Spleen (tissue), 11 donors: ENCODE measurements around the gene LPCAT1. TPM values are rescaled to one million over a fixed set of nuclear protein-coding genes. Genes with fewer than 3 reads are reported as not detected.

Experiments used
- DNase-seq: peaks from one replicate; pipeline ENCODE4 v3.0.0-alpha.2; 2020
- H3K27ac ChIP-seq, 8 donors: fragments of 200-600 bp; sonication (generic) in 7 of 8; 1 replicate in 4 of 8; 2 replicates in 4 of 8; pipeline versions ENCODE4 v1.5.0 to v1.8.0; 2016 to 2021; ENCODE audit warnings: inconsistent platforms in 4 of 8, mild to moderate bottlenecking in 4 of 8, moderate library complexity in 1 of 8
- H3K27me3 ChIP-seq, 7 donors: fragments of 200-600 bp; sonication (generic) in 6 of 7; replicated peaks in 1 of 7; 1 replicate in 4 of 7; 2 replicates in 3 of 7; pipeline versions ENCODE4 v1.5.0 to v1.8.0; 2016 to 2021; ENCODE audit warnings: inconsistent platforms in 3 of 7, mild to moderate bottlenecking in 1 of 7
- H3K36me3 ChIP-seq, 6 donors: fragments of 200-600 bp; sonication (generic) in 5 of 6; 1 replicate in 4 of 6; 2 replicates in 2 of 6; pipeline versions ENCODE4 v1.5.0 to v1.8.0; 2016 to 2021; ENCODE audit warnings: inconsistent platforms in 2 of 6
- H3K4me1 ChIP-seq, 6 donors: fragments of 200-600 bp; sonication (generic) in 5 of 6; 1 replicate in 3 of 6; 2 replicates in 3 of 6; pipeline versions ENCODE4 v1.5.0 to v1.8.0; 2016 to 2021; ENCODE audit warnings: inconsistent platforms in 3 of 6
- H3K4me3 ChIP-seq, 8 donors: fragments of 200-600 bp; sonication (generic) in 7 of 8; 1 replicate in 4 of 8; 2 replicates in 4 of 8; pipeline versions ENCODE4 v1.5.0 to v1.8.0; 2016 to 2021; ENCODE audit warnings: inconsistent platforms in 4 of 8, mild to moderate bottlenecking in 4 of 8, moderate library complexity in 2 of 8
- H3K9me3 ChIP-seq, 8 donors: fragments of 200-600 bp; sonication (generic) in 7 of 8; 1 replicate in 4 of 8; 2 replicates in 4 of 8; pipeline versions ENCODE4 v1.5.0 to v1.8.0; 2016 to 2021; ENCODE audit warnings: inconsistent platforms in 4 of 8
- POLR2A ChIP-seq, 3 donors: fragments of 450-650 bp; IDR thresholded peaks; one replicate each; pipeline ENCODE4 v1.5.1; 2017; ENCODE audit warnings: antibody characterized with exemption in 3 of 3, mild to moderate bottlenecking in 1 of 3
- POLR2AphosphoS5 ChIP-seq, 3 donors: sonication (generic); formaldehyde crosslinking; IDR thresholded peaks; one replicate each; pipeline ENCODE4 v1.5.1; 2017; ENCODE audit warnings: antibody characterized with exemption in 3 of 3
- WGBS, 5 donors: extraction: QIAGEN DNeasy Blood & Tissue Kit in 3 of 5; methylation state at CpG; one replicate each; pipeline versions ENCODE4 v1.1.5 to v1.1.7; 2013 to 2018; 5-methylcytosine and 5-hydroxymethylcytosine counted together
- intact Hi-C: fragments of 100-400 bp; cut with DNase I; formaldehyde crosslinking; loops from one replicate; pipeline ENCODE4 v1.15.0; 2023; ENCODE audit warnings: low total_unique reads
- polyA plus RNA-seq, 3 donors: library from polyadenylated mRNA; stranded (reverse); fragments of 200-250 nt; gene quantifications; one replicate each; pipeline ENCODE4 v1.2.1, GENCODE V29; 2013
- total RNA-seq, 7 donors: library from RNA; depleted of rRNA in 3 of 7; stranded (reverse); fragments of >200 nt in 3 of 7; fragmentation: NEBNext Ultra II Directional in 4 of 7; extraction: Animal tissue kit (Norgen Biotek cat#: 25700) in 4 of 7; gene quantifications; one replicate each; pipeline versions ENCODE4 v1.1.0 to v1.2.1, GENCODE V29; 2016 to 2021
- TF ChIP-seq, protein P1 (sequence below), 11 experiments: fragments of 200-600 bp in 7 of 11; fragments of 450-650 bp in 4 of 11; sonication (generic) in 4 of 11; IDR thresholded peaks in 8 of 11; conservative IDR thresholded peaks in 3 of 11; 1 replicate in 7 of 11; 2 replicates in 4 of 11; pipeline versions ENCODE4 v1.4.0 to v1.8.0; 2016 to 2021; ENCODE audit warnings: antibody characterized with exemption in 11 of 11, inconsistent platforms in 4 of 11, mild to moderate bottlenecking in 1 of 11
- donor health status: healthy with polysubstance abuse.
- donor health status: DM: no; HTN: no; CAD: no; lungs with moderate emphysema.
- donor health status: DM: no; HTN: no; CAD: no.
- donor health status: Bipolar disorder and iron deficiency.
- donor health status: healthy.
- donor health status: DM: no; HTN: no; CAD: no.
- donor health status: DM: yes; HTN: yes; CAD: no.

The LPCAT1 gene
- total and polyA plus RNA-seq, 10 donors: 52.2 to 322 (median 174) TPM

- Histone ChIP-seq H3K9me3 (no peaks in the 10 kb centered on the region), H3K4me1 (peaks cover 39 to 97% (median 74%) of the 10 kb centered on the region in 6 donors), H3K4me3 (no peak overlapping the region), H3K27me3 (no peaks in the 10 kb centered on the region), H3K36me3 (peaks cover 0 to 89% (median 47%) of the 10 kb centered on the region in 6 donors), H3K27ac (peak overlapping the region in 2 of 8 donors; percentile 18 to 86)
- intact Hi-C loops: no loop called here
- DNase-seq: peak; percentile 76
- WGBS, 5 donors: 84 to 97% (median 92%) methylated on average over 8 to 11 of the region's 11 CpGs
- TF ChIP-seq POLR2A (IDR thresholded peaks at IDR 0.05) (no peak), POLR2AphosphoS5 (IDR thresholded peaks at IDR 0.05) (peak in 1 of 3 donors; percentile 52)
- TF ChIP-seq, protein P1, sequence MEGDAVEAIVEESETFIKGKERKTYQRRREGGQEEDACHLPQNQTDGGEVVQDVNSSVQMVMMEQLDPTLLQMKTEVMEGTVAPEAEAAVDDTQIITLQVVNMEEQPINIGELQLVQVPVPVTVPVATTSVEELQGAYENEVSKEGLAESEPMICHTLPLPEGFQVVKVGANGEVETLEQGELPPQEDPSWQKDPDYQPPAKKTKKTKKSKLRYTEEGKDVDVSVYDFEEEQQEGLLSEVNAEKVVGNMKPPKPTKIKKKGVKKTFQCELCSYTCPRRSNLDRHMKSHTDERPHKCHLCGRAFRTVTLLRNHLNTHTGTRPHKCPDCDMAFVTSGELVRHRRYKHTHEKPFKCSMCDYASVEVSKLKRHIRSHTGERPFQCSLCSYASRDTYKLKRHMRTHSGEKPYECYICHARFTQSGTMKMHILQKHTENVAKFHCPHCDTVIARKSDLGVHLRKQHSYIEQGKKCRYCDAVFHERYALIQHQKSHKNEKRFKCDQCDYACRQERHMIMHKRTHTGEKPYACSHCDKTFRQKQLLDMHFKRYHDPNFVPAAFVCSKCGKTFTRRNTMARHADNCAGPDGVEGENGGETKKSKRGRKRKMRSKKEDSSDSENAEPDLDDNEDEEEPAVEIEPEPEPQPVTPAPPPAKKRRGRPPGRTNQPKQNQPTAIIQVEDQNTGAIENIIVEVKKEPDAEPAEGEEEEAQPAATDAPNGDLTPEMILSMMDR (IDR thresholded peaks at IDR 0.05 in 8 of 11, conservative IDR thresholded peaks at IDR 0.05 in 3 of 11): no peak
Observed at GRCh38 chr5:1510631-1511030, 13.1 kb downstream of the LPCAT1 start.

GRCh38 chr5:1510151-1510561 lies 13.6 kb downstream of the LPCAT1 start:
- Histone ChIP-seq H3K4me1 (peaks cover 41 to 97% (median 74%) of the 10 kb centered on the region in 6 donors), H3K27ac (peak overlapping the region in 2 of 8 donors; percentile 18 to 86), H3K4me3 (no peak overlapping the region), H3K36me3 (peaks cover 0 to 90% (median 47%) of the 10 kb centered on the region in 6 donors), H3K9me3 (no peaks in the 10 kb centered on the region), H3K27me3 (no peaks in the 10 kb centered on the region)
- no peak for TF ChIP-seq POLR2A (IDR thresholded peaks at IDR 0.05)
- no peak for TF ChIP-seq POLR2AphosphoS5 (IDR thresholded peaks at IDR 0.05)
- TF ChIP-seq, protein P1 (IDR thresholded peaks at IDR 0.05 in 8 of 11, conservative IDR thresholded peaks at IDR 0.05 in 3 of 11): no peak
- intact Hi-C loops: no loop called here
- 87 to 91% (median 89%) methylated on average over 18 of the region's 18 CpGs for WGBS, 5 donors
- peak; percentile 31 for DNase-seq

- TF ChIP-seq, protein P1 (IDR thresholded peaks at IDR 0.05 in 8 of 11, conservative IDR thresholded peaks at IDR 0.05 in 3 of 11): no peak
- peak in 2 of 3 donors; percentile 0 to 29 for TF ChIP-seq POLR2AphosphoS5 (IDR thresholded peaks at IDR 0.05)
- DNase-seq: peak; percentile 57
- WGBS, 5 donors: 89 to 92% (median 90%) methylated on average over 30 of the region's 30 CpGs
- H3K4me1 ChIP-seq: peaks cover 38 to 97% (median 74%) of the 10 kb centered on the region in 6 donors
- intact Hi-C loops: no loop called here
- H3K4me3 ChIP-seq: no peak overlapping the region
- peaks cover 0 to 84% (median 47%) of the 10 kb centered on the region in 6 donors for H3K36me3 ChIP-seq
- peak overlapping the region in 1 of 8 donors; percentile 3 for H3K27ac ChIP-seq
- no peaks in the 10 kb centered on the region for H3K27me3 ChIP-seq
- no peaks in the 10 kb centered on the region for H3K9me3 ChIP-seq
Observed at GRCh38 chr5:1509346-1510085, 14.2 kb downstream of the LPCAT1 start.

DNA sequence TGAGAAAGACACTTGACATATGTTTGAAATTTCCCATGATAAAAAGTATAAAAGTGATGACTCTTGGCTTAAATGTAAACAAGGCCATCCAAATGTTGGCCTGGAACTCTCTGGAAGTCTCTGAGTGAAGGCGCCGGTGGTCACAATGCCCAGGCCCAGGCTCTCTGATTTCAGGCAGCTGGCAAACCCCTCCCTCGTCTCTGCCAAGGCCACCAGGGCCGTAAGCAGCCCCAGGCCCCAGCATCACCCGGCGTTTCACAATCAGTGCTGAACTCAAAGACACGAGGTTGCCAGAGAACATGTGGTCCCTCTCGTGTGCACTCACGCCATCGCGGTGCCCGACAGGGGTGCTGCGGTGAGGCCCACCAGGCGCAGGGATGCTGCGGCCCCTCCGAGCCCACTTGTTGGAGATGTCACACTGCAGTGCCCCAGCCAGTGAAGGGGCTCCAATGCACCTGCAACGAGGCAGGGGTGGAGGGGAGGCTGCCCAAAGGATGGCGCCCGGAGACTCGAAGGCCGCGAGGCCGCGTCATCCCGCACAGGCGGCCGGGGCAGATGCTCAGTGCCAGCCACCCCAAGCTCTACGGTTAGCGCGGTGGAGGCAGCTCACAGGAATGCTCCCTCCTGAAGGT lies 15.0 kb downstream of the LPCAT1 start:
- 88 to 94% (median 93%) methylated on average over 21 to 30 of the region's 30 CpGs for WGBS, 5 donors
- peak overlapping the region in 2 of 8 donors; percentile 95 to 96 for H3K27ac ChIP-seq
- no peak overlapping the region for H3K4me3 ChIP-seq
- peaks cover 0 to 77% (median 44%) of the 10 kb centered on the region in 6 donors for H3K36me3 ChIP-seq
- DNase-seq: peak; percentile 80
- H3K9me3 ChIP-seq: no peaks in the 10 kb centered on the region
- H3K27me3 ChIP-seq: no peaks in the 10 kb centered on the region
- intact Hi-C loops: no loop called here
- peaks cover 38 to 97% (median 74%) of the 10 kb centered on the region in 6 donors for H3K4me1 ChIP-seq
- TF ChIP-seq POLR2A (IDR thresholded peaks at IDR 0.05) (no peak), POLR2AphosphoS5 (IDR thresholded peaks at IDR 0.05) (peak in 1 of 3 donors; percentile 52)
- TF ChIP-seq, protein P1 (IDR thresholded peaks at IDR 0.05 in 8 of 11, conservative IDR thresholded peaks at IDR 0.05 in 3 of 11): no peak
